HG03097 (cell line): Measurements from ENCODE around the gene ZBTB7A.
"Not testable (repeated sequence)": the region's sequence is repeated elsewhere in the genome, so short reads cannot be mapped to it uniquely, and the experiment has no call there.

Source experiments
- ATAC-seq: cut with Tn5 transposase; IDR thresholded peaks from one replicate; pipeline ENCODE4 v1.9.1; 2021; ENCODE audit not compliant: unreplicated experiment, low FRiP score

Gene ZBTB7A

GRCh38 chr19:4019578-4019977 lies 47.1 kb downstream of the ZBTB7A start:
- ATAC-seq: no peak

- no peak for ATAC-seq
Observed at GRCh38 chr19:4018775-4019504, 47.8 kb downstream of the ZBTB7A start.

- ATAC-seq: no peak
Observed at GRCh38 chr19:4018140-4018613, 48.5 kb downstream of the ZBTB7A start.

GRCh38 chr19:4016903-4017638 lies 49.6 kb downstream of the ZBTB7A start:
- no peak for ATAC-seq

- ATAC-seq: no peak
Observed at GRCh38 chr19:4016486-4016885, 50.2 kb downstream of the ZBTB7A start.

- ATAC-seq: no peak
Observed at GRCh38 chr19:4015705-4016402, 50.8 kb downstream of the ZBTB7A start.

- no peak for ATAC-seq
Observed at GRCh38 chr19:4014541-4015491, 51.9 kb downstream of the ZBTB7A start.

GRCh38 chr19:4013886-4014540 lies 52.7 kb downstream of the ZBTB7A start:
- ATAC-seq: no peak

- no peak for ATAC-seq
Observed at GRCh38 chr19:4012975-4013634, 53.6 kb downstream of the ZBTB7A start.

- ATAC-seq: no peak
Observed at GRCh38 chr19:4012092-4012974, 54.4 kb downstream of the ZBTB7A start.

- not testable (repeated sequence) for ATAC-seq
Observed at GRCh38 chr19:4011430-4011829, 55.3 kb downstream of the ZBTB7A start.

GRCh38 chr19:4010808-4011110 lies 55.9 kb downstream of the ZBTB7A start:
- no peak for ATAC-seq

- no peak for ATAC-seq
Observed at GRCh38 chr19:4009990-4010807, 56.5 kb downstream of the ZBTB7A start.

GRCh38 chr19:4007836-4008539 lies 58.7 kb downstream of the ZBTB7A start:
- ATAC-seq: peak; percentile 4

- peak; percentile 78 for ATAC-seq
Observed at GRCh38 chr19:4007021-4007835, 59.5 kb downstream of the ZBTB7A start, which contains the start of gene PIAS4. Gene PIAS4, plus strand, starts transcription at chr19:4007736. Its CDS starts 25 bp downstream, at chr19:4007761.

- ATAC-seq: not testable (repeated sequence)
Observed at GRCh38 chr19:4005436-4005835, 61.3 kb downstream of the ZBTB7A start.
